Measurements from ENCODE around the gene LAMB2.

GRCh38 chr3:49104052-49104426, 28.8 kb downstream of the LAMB2 start:
- no peak for TF ChIP-seq TAF1 (IDR thresholded peaks at IDR 0.05; ENCODE audit: borderline replicate concordance, low read depth, low read length)
- no peak for TF ChIP-seq EZH2phosphoT487 (IDR thresholded peaks at IDR 0.05; ENCODE audit: borderline replicate concordance, low read depth)
- TF ChIP-seq REST (IDR thresholded peaks at IDR 0.05; ENCODE audit: low read depth, low read length): no peak
- TF ChIP-seq, protein P1, sequence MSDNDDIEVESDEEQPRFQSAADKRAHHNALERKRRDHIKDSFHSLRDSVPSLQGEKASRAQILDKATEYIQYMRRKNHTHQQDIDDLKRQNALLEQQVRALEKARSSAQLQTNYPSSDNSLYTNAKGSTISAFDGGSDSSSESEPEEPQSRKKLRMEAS (IDR thresholded peaks at IDR 0.05; ENCODE audit: low read depth): no peak
- TF ChIP-seq YY1 (IDR thresholded peaks at IDR 0.05; ENCODE audit: low read depth): no peak
- TF ChIP-seq, protein P2, sequence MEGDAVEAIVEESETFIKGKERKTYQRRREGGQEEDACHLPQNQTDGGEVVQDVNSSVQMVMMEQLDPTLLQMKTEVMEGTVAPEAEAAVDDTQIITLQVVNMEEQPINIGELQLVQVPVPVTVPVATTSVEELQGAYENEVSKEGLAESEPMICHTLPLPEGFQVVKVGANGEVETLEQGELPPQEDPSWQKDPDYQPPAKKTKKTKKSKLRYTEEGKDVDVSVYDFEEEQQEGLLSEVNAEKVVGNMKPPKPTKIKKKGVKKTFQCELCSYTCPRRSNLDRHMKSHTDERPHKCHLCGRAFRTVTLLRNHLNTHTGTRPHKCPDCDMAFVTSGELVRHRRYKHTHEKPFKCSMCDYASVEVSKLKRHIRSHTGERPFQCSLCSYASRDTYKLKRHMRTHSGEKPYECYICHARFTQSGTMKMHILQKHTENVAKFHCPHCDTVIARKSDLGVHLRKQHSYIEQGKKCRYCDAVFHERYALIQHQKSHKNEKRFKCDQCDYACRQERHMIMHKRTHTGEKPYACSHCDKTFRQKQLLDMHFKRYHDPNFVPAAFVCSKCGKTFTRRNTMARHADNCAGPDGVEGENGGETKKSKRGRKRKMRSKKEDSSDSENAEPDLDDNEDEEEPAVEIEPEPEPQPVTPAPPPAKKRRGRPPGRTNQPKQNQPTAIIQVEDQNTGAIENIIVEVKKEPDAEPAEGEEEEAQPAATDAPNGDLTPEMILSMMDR (IDR thresholded peaks at IDR 0.05): no peak
- no peak for TF ChIP-seq POLR2AphosphoS5 (IDR thresholded peaks at IDR 0.05; ENCODE audit: low read depth, low read length)
- no peak for TF ChIP-seq RCOR1 (IDR thresholded peaks at IDR 0.05; ENCODE audit: low read length)
- TF ChIP-seq EP300 (IDR thresholded peaks at IDR 0.05; ENCODE audit: borderline replicate concordance in 1 of 2, low read depth in 1 of 2, low read length in 1 of 2): no peak
- TF ChIP-seq MXI1 (IDR thresholded peaks at IDR 0.05; ENCODE audit: low read depth, low read length): no peak
- TF ChIP-seq SMC3 (IDR thresholded peaks at IDR 0.05; ENCODE audit: low read depth, low read length): no peak
- no peak for TF ChIP-seq RAD21 (IDR thresholded peaks at IDR 0.05; ENCODE audit: low read length)
